Putamen (tissue), 1 donor: ENCODE results near the gene CACNA1S.
A peak's percentile ranks its signal among the peaks of the same experiment; 100 is the strongest.

Experiments
- DNase-seq: peaks from one replicate; pipeline ENCODE4 v3.0.0-alpha.2; 2016; ENCODE audit warnings: low spot score

The CACNA1S gene

DNA sequence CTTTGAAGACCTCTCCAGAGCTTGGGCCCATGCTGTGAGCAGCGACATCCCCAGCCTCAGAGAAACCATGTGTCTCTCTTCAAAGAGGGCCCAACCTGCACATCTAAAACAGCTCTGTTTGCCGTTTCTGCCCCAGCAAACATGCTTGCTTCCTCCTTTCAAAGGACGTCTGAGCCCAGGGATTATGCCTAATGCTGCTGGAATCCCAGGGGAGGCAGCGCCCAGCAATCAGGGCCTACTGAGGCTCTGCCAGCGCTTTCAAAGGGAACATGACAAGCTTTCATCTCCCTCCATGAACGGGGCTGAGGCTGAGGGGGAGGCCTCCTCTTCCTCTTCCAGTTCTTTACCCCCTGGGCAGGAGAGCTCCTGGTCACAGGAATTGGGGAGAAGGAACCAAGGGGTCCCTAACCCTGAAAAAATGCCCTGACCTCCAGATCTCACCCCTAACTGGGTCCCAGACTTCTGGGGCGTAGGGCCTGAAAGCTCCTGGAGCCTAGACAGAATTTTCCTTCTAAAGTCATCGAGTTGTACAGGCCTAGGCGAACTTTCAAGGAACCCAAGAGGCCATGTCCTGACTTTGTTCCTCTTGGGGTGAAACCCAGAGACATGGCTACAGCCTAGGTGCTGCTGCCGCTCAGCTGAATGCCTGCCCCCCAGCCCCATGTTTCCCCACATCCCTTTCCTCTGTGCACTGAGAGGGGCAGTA is 28.2 kb upstream of the CACNA1S start:
- DNase-seq = no peak

DNA sequence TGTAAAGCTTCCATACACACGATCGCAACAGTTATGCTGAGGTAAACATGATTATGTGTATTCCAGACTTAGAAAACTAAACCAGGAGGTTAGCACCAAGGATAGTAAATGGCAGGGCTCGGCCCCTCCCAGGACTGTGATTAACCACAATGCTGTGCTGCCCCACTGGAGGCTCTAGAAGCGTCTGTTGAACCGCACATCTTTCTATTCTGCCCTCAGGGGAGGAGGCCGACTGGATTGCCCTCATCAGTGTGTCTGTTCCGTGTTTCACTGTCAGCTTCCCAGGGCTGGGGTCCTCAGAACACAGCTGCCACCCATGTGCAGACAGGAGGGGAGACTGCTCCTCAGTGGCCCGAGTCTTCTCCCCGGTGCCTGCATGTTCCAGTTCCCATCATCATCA is 27.5 kb upstream of the CACNA1S start:
- no peak for DNase-seq

DNA sequence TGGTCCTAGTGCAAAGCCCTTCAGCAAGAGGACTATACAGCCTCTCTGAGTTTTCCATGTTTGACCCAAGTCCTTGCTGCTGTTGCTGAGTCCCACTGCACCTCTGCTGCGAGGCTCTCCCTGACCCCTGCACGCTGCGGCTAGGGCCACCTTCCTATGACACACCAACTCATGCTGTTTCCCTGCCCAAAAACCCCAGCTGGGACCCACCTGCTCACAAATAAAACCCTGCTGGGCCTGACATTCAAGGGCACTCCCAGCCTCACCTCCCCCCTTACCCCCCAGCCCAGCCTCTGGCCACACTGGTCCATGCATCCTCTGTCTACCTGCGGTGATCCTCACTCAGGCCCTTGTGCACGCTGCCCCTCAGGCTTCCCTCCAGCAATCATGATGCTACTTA is 27.1 kb upstream of the CACNA1S start:
- no peak for DNase-seq

DNA sequence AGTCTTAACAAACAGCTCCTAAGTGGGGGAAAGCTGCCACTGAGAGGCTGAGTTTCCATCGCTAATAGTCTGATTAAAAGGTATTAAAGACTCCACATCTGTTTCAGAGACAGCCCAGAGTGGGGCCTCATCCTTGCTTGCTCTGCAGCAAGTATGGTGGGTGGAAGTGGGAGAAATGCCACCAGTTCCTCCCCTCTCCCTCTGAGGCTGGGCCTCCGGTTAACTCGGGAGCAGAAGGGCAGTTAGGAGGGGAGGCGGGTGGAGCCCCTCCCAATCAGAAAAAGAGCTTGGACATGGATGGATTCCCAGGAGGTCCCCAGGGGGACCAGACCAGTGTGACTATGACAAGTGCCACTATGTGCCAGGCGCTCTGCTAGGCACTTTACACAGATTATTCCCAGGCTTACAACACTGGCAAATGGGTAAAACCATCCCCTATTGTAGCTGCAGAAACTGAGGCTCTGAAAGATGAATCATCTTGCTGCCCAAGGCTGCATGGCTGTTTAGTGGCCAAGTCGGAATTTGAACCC is 26.1 kb upstream of the CACNA1S start:
- no peak for DNase-seq

DNA sequence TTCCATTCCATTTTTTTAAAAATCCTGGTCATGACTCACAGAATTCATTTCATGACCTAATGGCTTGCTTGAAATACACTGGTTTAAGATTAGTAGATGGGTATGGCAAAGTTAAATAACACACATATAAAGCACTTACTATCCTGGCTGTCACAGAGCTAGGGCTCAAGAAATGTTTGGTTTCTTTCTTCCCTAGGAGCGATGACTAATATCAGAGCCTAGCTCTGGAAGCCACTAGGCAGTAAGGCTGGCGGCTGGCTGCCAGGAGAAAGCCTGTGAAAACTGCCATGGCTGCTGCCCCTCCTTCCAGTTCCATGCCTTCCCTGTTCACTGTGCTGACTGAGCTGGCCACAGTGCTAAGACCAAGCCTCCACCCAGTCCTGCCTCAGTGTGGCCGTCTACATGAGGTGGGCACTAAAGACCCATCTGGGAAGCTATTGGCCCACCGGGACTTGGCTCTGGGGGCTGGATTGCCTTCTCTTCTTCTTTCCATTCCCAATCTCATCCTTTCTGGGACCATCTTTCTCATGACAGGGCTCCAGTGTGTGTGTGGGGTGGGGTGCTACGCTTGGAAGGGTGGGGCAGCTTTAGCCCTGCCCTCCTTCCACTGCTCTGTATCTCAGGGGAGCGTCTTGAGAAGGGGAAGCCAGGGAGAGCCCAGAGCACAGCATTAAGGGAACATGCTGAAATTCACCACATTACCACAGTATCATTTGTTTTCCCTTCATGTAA is 25.5 kb upstream of the CACNA1S start:
- peak; percentile 53 for DNase-seq

DNA sequence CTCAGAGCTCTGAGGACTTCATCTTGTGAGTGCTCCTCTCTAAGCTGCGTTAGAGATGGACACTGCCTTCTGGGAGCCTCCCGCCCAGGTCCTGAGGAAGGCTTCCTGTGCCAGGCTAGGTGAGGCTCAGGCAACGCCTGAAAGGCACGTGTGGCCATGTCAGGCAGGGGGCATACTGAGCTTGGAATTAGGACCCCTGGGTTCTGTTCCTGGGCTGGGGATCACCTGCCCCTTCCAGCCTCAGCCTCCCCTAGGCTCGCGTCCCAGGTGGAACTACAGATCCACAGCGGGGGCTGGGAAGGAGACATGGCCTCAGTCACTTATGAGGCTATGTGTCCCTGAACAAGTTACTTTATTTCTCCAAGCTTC is 24.8 kb upstream of the CACNA1S start:
- DNase-seq = no peak

DNA sequence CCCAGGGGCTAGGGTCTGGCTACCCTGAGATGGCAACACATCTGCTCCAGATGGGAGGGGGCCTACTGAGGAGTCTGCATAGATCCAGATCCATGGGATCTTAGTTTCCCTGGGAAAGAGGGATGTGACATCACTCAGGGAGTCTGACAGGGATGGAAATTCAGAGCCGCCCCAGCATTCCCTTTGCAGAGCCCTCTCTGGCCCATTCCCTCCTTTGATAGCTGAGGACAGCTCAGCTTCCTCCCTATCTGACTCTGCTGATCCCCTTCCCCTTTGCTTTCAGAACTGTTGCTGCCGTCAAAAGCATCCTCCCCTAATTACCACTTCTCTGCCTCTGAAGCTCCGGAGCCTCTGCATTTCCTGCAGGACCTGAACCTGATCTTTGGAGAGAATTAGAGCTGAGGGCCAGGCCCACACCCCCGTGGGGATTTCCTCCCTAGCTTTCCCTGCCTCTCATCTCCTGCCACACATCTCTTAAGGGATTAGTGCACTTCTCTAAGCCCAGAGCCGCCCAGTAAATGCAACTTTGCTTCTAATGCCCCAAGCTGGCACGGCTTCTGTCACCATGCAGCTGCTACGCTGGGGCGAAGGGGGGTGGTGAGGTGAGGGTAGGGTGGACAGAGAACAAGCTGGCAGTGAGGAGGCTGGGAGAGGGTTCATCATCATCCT is 24.3 kb upstream of the CACNA1S start:
- no peak for DNase-seq

DNA sequence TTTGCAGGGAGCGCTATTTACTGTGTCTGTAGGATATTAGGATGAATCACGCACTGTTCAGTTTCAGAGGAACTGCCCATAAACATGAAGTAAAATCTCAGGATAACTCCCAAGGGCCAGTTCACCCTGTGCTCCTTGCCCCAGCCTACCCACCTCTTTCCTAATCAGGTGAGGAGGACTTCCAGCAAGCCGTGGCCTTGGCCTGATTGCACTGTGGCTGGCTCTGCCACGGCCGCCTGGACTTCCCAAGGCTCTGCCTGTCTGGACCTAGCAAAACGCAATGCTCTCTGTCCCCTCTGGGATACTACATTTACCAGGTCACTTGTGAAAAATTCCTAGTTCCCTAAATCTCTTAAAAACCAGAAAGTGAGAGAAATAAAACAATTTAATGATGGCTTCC is 22.2 kb upstream of the CACNA1S start:
- no peak for DNase-seq

DNA sequence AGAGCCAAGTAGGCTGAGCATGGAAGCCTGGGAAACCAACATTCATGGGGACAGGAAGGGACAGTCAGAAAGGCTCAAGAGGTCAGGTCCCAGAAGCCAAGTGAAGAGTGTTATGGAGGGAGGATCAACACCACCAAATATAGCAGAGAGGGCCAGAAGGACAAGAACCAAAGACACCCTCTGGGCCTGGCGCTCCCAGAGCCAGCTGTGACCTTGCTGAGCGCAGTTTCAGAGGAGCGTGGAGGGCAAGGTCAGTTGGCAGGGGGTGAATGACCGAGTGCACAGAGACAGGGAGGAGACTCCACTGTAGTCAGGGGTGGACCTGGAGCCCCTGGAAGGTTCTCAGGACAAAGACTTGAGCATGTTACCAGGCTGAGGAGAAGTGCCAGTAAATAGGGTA is 19.2 kb upstream of the CACNA1S start:
- DNase-seq = no peak

DNA sequence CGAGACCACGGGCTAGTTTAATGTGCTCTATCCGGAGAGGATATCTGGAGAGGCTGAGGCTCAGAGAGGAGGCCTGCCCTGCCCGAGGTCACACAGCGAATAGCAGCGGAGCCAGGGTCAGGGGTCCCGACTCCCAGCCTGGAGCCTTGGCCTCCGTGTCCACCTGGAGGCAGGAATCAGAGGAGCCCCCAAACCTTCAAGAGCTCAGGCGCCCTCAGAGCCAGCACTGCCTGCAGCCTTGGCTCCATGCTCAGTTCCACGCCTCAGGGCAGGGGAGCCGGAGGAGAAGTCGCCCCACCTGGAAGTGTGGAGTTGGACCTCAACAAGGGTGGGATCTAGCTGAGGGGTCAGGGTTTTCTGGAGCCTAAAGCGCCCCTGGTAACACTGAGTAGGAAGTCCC is 16.7 kb upstream of the CACNA1S start:
- DNase-seq = no peak

DNA sequence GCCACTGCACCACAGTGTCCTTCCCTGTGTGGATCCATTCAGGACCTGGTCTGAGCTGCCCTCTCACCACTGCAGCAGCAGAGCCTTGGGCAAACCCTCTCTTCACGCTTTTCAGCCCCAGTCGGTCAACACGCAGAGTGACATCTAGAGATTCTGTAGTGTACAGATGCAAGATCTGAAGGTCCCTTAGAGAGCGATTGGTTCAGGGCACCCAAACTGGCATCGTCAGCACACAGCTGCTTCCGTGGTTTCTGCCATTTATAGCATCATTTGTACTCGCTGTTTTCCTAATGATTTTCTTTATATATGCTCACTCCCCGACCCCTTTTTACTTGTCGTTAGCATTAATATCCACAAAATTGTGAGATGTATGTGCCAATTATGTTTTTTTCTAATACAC is 16.2 kb upstream of the CACNA1S start:
- no peak for DNase-seq

DNA sequence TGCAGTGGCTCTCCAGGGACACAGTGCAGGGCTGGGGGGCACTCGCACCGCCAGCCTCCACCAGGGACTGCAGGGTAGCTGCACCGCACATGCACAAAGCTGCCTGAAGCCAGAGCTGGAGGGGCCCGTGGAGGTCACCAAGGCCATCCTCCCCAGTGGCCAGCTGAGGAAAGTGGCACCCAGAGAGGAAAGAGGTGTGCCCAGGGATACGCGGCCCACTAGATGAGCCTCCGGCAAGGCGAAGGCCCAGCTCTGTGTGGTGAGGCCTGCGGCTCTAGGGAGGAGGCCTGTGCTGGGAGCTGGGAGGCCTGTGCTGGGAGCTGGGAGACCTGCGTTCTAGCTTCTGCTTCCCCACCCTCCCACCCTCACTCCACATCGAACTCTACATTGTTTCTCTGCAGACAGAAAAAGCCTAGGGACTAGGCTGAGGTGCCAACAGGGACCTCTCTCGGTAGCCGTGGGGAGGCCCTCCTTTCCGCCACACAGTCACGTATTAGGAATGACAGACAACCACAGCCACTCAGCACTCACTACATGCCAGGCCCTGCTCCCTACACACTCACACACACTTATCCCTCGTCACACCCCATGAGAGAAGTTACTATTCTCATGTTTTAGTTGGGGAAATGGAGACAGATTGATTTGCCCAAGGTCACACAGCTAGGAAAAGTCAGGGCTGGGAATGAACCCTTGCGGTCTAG is 15.7 kb upstream of the CACNA1S start:
- DNase-seq = no peak

DNA sequence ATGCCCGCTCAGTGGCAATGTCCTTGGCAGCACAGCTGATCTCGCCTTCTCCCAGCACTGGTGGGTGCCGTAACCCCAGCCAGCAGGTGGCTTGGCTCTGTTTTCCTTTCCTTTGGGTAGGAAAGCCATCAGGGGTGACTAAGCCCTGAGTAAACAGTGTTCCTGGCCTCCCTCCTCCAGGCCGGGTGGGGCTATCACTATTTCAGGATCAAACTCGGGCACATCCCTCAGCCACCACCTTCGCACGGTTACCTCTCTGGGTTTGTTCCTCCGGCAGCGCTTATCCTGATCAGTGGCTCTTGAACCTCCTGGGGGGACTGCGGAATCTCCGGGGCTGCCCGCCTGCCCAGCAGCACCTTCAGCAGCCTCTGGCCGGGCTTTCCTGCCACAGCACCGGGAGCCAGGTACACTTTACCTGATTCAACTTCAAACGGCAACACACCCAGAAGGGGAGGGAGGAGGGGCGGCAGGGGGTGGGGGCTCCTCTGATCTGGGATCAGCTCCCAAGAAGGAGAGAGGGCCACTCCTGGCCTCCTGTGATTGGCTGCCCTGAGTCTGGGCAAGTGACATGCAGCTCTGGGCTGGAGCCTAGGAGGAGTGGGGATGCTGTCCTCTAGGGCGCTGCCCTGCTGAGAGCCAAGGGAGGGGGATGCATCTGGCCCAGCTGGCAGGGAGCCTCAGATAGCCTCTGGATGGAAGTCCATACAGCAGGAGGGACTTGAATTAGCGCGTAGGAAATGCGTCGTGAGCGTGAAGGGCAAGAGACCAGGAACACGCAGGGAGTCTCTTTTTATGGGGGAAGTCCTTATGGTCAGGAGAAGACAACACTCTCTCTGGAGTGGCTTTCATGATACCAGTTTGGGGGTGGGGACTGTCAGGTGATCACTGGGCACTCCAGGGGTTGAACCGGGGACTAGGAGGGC is 14.9 kb upstream of the CACNA1S start, which contains the start of gene ASCL5:
Gene ASCL5, minus strand, starts transcription at position 353 of the 923 bp plus-strand sequence. CDS start 11,812 bp downstream, outside the sequence.
- no peak for DNase-seq

DNA sequence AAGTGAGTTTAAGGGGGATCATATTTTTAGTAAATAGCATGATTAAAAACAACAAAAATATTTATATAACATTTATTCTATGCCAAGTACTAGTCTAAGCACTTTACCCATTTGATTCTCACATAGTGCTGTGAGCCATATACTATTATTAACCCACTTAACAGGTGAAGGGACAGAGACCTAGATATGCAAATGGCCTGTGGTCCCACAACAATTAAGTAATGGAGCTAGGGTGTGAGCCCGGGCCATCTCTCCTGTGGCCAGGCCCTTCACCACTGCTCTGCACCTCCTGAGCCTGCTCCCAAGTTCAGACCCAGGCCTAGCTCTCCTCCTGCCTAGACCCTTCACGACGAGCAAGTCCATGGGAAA is 14.2 kb upstream of the CACNA1S start:
- no peak for DNase-seq

DNA sequence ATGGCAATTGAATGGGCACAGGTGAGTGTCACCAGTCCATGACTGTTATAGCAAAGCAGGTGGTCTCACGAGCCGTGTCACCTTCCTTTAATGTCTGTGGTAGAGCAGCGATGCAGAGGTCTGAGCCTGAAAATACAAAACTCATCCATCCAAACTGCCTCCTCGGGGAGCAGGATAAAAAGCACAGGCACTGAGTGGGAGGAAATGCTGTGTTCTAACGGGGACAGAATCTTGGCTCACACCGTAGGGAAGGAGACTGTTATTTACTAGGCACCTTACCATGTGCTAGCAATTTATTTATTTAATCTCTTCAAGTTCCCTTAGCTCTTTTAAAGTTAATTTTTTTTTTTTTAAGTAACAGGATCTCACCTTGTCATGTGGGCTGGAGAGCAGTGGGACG is 13.6 kb upstream of the CACNA1S start:
- DNase-seq = no peak

DNA sequence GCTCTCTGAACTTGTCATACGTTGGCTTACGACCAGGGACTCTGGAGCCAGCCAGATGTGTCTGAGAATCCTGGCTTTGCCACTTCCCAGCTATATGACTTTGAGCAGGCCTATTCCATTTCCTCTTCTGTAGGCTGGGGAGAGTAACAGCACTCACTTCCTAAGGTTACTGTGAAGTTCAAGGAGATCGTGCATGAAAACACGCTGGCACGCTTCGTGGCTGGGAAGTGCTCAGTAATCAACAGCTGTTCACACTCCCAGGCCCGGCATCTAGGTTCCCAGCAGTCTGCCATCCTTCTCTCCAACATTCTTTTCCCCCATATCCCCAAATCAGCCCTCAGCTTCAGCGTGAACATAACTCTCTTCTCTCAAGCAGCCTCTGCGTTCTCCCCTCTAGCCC is 12.8 kb upstream of the CACNA1S start:
- no peak for DNase-seq

DNA sequence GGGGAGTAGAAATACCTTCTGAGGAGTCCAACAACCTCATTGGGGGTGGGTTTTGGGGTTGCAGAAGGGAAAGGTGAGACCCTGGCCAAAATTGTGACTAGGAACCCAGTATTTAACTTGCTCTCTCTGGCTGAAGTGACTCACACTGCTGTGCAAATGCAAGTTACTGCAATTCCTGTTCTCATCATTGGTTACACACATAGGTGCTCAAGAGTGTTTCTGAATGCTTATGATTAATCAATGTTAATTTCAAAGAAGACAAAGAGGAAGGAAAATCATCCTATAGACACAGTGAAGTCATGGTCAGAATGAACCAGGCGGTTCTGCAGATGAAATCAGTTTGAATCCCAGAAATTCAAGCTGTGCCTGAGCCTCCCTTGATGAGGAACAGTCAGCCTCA is 11.6 kb upstream of the CACNA1S start:
- no peak for DNase-seq

DNA sequence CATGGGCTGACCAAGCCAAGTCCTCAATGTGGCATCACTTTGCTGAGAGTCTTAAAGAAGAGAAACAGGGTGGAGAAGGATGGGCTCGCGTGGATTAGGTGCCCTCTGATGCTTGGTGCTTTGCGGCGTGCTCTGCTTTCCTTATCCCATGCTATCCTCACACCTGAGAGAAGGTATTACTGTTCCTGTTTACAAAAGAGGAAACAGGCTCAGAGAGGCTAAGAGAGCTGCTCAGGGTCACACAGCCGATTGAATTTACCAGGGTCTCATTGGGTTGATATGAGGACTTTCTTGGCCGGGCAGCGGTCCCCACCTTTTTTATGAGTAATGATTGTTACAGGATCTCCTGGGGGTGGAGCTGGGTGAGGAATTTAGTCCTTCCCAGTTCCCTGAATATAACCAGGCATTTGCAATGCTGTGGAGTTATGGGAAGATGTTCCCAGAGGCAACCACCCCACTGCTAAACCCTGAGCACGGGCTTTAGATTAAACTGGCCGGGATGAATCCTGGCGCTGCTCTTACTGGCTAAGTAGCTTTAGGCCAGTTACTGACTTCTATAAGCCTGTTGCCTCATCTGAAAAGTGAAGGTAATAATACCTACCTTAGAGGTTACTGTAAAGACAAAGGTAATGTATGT is 10.2 kb upstream of the CACNA1S start:
- DNase-seq = no peak

DNA sequence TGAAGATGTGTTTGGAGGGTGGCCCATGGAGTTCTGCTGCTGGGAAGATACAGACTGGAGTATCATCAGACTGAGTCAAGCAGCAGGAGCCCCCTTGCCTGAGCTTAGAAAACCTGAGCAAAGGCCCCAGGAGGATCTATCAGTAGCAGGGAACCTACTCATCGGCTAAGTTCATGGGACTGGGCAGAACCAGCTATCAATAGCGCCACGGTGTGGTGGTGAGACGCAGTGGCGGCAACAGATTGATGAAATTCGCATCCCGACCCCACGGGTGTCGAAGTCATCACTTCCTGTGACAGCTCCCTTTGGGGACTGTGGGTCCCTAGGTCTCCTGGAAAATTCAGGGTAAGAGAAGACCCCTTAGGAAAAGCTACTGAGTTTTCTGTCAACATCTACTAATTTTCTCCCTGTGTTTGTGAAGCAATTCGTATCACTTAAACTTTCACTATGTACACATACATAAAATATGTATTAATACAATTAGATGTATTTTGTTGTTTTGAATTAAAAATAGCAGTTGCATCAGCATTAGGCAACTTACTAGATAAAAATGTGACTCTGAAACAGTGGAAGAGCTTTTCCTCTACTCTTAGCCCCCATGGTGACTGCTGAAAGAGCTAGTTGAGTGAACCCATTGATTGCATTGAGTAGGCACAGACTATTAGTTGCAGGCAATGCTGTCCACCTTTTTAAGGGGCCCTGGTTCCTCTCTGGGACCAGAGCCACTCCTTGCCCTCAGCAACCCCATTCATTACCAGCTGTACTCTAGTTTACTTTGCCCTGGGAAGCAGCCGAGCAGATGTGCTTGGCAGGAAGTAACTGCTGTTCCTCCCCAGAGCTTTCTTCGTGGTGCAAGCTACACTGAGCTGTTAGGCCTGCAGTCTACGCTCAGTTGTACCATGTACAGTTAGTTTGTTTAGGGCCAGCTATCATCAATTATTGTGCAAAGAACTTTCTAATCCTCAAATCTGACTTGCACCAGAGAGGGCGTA is 7.3 kb upstream of the CACNA1S start:
- no peak for DNase-seq

DNA sequence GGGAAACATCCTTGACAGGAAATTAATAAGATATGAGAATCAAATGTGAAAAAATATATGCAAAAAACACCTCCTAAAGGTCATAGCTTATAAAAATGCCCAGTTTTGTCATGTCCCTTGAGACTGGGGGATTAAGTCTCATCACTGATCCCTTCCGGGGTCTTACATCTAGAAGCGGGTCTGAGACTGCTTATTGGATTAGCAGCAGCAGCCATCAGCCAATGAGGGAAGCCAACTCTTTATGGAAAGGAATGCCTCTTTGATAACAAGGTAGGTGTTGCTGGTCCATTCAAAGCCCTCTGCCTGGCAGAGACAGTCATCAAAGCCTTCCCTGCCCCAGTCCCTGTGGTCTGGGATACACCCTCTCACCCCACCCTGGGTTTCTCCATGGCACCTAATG is 3.9 kb upstream of the CACNA1S start:
- DNase-seq = no peak
